K562 (cell line): ENCODE data around the gene ERGIC3.

ENCODE experiments used
- HCFC1 ChIP-seq: IDR thresholded peaks from 2 replicates; pipeline ENCODE4 v1.6.1; 2012; ENCODE audit warnings: low read depth, low read length, improper control_type of control experiment
- SIN3B ChIP-seq: fragments of 450-650 bp; IDR thresholded peaks from 2 replicates; pipeline ENCODE4 v1.6.1; 2017; ENCODE audit warnings: low read depth, mild to moderate bottlenecking, moderate library complexity
- ZNF639 ChIP-seq, 2 experiments: fragments of 200-800 bp in 1 of 2; sonication (Bioruptor generic) in 1 of 2; sonication (generic) in 1 of 2; formaldehyde crosslinking in 1 of 2; IDR thresholded peaks in 1 of 2; conservative IDR thresholded peaks in 1 of 2; 2 replicates each; pipeline versions ENCODE4 v1.5.0 to v1.6.1; 2016 to 2020; ENCODE audit warnings: missing compliant biosample characterization in 1 of 2, missing genetic modification characterization in 1 of 2, missing genetic modification reagents in 1 of 2

DNA sequence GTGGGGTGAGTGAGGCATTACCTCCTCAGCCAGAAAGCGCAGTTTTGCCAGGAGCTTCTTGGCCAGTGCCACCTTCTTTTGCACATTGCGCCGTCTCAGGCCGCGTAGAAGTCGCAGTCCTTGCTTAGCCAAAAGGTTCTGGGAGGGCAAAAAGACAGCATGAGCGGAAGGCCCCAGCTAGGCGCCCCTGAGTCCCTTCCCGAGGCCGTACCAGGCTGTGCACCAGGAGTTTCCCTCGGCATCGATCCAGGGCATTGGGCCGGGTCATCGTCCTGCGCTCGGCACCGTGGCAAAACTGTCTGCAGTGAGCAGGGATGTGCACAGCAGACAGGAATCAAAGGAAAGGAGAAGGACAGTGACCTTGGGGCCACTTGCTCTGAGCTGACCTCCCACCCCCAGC, 53.6 kb downstream of the ERGIC3 start:
- TF ChIP-seq SIN3B (no peak), HCFC1 (no peak), ZNF639 (CRISPR knock-in tag; conservative IDR thresholded peaks at IDR 0.05 in 1 of 2, IDR thresholded peaks at IDR 0.05 in 1 of 2) (no peak)
